T follicular helper cell (primary cell): ENCODE measurements around the gene HOXC4.

Source experiments
- DNase-seq: peaks from one replicate; pipeline ENCODE4 v3.0.0-alpha.2; 2020; ENCODE audit warnings: low read depth

The HOXC4 gene

GRCh38 chr12:54028314-54029201 lies 25.1 kb upstream of the HOXC4 start, which contains the start of gene HOXC6:
Gene HOXC6 (plus strand): TSS chr12:54028440. CDS start chr12:54028522, 82 bp downstream.
- DNase-seq: no peak

- no peak for DNase-seq
Observed at GRCh38 chr12:54029529-54030441, 23.9 kb upstream of the HOXC4 start.

DNA sequence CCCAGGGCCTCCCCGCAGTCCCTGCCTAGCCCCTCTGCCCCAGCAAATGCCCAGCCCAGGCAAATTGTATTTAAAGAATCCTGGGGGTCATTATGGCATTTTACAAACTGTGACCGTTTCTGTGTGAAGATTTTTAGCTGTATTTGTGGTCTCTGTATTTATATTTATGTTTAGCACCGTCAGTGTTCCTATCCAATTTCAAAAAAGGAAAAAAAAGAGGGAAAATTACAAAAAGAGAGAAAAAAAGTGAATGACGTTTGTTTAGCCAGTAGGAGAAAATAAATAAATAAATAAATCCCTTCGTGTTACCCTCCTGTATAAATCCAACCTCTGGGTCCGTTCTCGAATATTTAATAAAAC lies 23.2 kb upstream of the HOXC4 start:
- no peak for DNase-seq

DNA sequence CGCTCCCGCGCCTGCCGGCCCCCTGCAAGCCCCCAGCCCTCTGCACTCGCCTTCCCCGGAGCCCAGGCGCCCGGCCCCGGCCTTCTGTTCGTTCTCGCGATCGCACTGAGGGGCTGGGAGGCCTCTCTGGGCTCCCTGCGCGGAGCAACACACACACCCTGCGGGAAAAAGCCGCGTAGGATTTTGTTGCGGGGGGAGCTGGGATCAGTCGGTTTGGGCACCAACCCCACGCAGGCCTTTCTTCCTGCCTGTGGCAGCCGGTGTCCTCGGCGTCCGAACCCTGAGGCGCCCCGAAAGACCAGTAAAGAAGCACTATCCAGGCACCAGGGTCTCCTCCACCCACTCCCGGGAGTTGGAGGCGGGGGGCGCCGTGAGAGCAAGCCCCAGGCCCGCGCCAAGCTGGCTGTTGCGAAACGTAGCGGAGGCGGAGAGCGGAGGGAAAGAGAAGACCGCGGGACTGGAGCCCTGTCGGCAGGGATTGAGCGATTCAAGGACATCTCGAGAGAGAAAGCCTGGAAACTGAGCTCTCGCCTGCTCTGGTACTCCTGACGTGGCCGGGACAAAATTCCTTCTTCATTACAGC lies 22.7 kb upstream of the HOXC4 start:
- DNase-seq: no peak

DNA sequence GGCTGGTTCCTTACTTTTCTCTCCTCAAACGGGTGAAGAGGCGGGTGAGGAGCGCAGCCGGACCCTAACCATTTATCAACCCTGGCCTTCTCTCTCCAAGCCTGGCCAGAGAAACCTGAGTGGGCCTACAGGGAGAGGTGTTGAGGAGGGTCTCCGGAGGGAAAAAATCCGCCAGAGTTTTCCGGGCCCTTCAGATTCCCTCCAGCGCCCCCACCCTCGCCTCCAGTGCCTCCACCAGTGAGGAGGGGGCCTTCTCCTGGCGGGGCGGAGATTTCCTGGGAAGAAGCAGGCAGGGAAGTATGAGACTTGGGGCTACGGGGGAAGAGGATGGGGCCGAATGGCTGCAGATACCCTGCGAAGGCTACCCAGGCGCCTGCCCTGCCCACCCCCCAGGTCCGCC lies 22.2 kb upstream of the HOXC4 start:
- DNase-seq: no peak

DNA sequence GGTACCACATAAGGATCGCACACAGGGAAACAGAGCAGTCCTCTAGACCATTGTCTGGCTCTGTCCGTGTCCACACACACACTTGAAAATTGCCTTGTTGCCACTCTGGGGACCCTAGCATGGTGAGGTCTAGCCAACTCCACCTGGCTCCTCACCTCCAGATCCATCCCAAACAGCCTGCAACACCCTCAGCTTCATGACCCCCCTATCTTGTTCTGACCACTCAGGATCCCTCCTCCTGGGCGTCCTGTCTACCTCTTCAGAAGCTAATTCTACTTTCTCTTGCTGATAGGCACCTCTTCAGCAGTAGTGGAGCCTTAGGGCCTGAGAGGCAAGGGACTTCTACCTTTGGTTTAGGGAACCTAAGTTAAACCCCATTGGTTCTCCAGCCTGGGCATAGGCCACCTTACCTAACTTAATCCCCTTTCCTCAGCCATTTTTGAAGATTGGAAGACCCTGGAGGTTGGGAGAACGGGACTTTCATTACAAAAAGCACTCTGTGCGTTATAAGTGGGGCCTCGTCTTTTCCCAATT lies 21.5 kb upstream of the HOXC4 start:
- no peak for DNase-seq

DNA sequence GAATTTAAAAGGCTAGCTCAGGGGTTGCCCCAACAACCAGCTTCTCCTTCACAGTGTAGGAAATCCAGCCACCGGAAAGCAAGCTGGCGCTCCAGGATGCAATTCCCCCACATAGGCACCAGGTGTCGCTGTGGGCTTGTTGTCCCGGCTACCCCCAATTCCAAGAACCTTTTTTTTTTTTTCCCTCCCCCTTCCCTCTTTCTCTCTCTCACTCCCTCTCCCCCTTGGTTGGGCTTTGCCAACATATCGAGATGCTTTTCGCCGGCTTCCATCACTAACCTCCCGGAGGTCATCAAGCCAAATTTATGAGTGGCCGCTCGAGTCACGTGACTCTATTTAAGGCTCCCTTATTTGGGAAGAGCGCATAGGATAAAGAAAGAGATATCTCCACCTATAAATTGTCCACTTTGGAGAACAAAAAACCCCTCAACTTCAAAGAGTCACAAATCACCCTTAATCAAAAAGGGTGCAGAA lies 21.0 kb upstream of the HOXC4 start, which contains the start of gene HOXC5:
TSS of gene HOXC5 (plus strand) at position 424 of the 474 bp plus-strand sequence. CDS start 73 bp downstream, outside the sequence.
- DNase-seq: peak; percentile 37

DNA sequence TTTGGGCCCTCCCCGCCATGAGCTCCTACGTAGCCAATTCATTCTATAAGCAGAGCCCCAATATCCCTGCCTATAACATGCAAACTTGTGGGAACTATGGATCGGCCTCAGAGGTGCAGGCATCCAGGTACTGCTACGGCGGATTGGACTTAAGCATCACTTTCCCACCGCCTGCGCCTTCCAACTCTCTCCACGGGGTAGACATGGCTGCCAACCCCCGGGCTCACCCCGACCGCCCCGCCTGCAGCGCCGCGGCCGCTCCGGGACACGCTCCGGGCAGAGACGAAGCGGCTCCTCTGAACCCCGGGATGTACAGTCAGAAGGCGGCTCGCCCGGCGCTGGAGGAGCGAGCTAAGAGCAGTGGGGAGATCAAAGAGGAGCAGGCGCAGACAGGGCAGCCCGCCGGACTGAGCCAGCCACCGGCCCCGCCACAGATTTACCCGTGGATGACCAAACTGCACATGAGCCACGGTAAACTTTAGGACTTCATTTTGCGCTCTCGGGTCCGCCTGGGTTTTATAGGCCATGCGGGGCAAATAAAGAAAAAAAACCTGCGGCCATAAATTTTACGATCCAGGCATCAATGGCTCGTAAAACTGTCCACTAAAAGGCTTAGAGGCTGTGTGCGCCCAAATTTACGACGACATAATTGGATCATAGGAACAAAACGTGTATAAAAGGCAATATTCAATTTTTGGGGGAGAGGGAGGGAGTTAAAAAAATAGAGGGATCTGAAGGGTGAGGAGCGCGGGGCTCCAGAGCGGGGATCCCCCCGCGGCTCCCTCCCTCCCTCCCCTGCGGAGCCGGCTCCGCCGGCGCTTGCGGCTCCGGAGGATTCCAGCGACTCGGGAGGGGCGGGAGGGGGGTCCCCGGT lies 20.3 kb upstream of the HOXC4 start:
- no peak for DNase-seq

DNA sequence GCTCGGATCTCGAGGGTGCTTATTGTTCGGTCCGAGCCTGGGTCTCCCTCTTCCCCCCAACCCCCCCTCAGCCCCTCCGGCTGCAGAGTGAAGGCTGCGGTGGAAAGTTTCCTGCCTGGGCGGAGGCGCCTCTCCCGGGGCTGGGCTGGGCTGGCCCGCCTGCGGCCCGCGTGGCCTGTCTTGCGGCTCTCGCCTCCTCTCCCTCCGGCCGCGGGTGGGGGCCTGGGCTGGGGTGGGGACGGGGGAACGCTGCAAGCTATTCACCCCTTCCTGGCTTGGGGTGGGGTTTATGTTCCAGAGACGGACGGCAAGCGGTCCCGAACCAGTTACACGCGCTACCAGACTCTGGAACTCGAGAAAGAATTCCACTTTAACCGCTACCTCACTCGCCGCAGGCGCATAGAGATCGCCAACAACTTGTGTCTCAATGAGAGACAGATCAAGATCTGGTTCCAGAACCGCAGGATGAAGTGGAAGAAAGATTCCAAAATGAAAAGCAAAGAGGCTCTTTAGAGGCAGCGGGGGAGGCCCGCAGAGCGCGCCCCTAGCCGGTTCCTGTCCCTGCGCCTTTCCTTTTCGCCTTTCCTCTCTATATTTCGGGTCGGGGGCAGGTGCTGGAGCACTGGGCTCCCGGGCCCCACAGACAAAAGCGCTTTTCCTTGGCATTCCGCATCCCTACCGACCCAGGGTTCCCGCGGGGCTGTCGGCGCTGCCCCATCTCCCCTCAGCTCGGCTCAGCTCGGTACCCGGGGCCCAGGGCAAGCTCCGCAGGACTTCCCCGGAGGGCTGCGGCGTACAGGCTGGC lies 19.5 kb upstream of the HOXC4 start:
- DNase-seq: no peak

DNA sequence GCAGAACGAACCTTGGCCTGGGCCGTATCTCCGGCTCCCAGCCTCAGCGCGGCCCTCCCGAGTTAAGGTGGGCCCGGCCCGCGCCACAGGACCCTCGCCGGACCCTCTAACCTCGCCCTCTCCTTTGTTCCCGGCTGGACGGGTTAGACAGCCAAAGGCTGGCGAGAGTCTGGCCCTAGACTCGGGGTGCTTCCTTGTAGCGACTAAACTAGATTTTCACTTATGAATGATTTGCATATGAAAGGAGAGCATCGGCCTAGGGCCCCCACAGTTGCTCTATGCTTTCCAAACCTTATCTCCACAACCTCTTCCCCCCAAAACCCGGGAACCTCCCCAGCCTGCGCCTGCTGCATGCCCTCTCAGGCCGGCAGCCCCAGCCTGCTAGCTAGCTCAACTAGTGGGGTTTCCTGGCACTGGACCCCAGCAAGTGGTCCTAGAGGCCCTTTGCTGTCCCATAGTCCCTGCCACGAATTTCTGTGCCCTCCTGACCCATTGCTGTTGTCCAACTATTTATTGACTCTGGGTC lies 18.8 kb upstream of the HOXC4 start:
- no peak for DNase-seq

DNA sequence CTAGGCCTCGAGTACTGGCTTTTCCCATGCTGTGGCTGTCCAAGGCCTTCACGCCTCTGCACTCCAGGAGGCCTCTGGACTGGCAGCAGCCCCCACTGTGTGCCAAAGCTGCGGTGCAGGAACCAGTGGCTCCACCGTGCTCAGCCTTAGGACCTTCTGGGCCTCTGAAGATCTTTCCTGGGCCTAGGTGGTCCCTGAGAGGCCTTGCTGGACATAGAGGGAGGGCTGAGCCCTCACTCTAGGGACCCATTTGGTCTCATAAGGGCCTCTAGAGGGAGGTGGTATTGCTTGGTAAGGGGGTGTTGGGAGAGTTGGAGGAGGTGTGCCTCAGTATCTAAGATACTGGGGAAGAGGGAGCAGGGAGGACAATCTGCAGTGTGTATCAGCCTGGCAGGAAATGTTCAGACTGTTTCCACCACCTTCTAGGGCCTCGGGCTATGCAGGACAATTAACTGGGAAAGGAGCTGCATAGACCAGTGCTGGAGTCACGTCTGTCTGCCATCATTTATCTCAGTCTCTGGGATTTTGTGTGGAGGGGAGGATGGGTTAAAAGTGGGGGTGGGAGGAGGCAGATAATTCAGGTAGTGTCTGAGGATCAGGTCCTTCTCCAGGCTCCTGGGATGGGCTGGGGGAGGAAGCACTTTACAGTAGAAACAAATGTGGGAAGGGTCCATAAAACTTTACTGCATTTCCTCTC lies 17.9 kb upstream of the HOXC4 start:
- no peak for DNase-seq

GRCh38 chr12:54036620-54037359 lies 16.8 kb upstream of the HOXC4 start:
- no peak for DNase-seq

DNA sequence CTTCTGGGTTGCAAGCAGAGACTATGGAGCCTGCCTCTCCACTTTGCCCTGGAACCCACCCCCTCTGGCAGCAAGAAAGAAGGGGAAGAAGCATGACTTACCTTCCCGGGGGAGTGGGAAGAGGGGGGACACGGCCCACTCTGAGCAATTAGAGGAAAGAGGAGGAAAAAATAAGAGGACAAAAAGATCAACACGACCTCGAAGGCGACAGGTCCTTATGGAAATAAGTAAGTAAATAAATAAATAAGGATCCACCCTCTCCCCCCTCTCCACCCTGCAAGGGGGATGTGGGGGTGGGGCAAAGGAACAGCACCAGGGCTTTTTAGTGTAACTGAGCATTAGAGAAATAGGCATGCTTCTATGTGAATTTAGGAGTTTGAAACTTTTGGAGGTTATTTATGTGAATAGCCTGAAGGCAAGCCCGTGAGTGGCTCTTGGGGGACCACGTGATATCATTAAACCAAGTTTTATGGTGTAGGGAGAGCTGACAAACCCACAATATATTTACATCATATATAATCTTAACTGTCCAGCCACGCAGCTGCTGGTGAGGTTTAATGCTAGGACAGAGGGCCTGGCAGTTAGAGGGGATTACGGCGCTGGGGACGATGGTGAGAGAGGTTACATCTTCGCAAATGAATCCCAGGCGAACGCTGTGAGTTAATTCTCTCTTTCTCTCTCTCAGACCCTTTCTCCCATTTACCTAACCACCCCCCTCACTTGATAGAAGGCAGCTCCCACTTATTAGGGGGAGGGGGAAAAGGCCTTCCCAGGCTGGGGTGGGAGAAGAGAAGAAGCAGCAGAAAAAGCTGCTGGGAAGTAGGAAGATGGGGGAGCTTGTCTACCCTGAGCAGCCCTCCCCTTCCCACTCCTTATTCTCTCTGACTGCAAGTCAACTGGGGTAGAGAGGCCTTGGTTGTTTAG lies 16.0 kb upstream of the HOXC4 start:
- no peak for DNase-seq

DNA sequence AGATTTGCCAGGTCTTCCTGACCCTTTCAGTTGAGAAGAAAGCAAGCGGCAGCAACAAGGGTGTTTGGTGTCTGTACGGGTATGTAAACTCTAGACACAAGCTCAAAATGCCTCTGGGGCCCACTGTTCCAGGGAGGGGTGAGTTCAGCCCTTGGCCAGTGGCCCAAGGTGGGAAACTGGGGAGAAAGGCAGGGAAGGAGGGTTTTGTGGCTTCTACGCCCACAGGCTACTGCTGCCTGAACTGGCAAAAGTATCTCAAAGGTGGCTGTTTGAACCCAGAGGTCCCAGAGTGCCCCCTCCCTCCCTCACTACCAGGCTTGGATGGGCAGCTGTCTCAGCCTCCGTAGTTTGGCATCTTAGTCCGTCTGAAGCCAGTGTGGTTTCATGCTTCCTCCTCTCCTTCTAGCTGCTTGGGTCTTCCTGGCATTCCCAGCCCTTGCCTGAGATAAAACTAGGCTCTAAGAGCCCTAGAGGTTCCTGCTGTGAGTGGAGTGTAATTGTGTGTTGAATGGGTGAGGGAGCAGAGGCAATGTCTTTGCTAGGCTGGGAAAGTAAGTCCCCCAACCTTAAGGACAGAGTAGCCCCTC lies 15.3 kb upstream of the HOXC4 start:
- DNase-seq: no peak

DNA sequence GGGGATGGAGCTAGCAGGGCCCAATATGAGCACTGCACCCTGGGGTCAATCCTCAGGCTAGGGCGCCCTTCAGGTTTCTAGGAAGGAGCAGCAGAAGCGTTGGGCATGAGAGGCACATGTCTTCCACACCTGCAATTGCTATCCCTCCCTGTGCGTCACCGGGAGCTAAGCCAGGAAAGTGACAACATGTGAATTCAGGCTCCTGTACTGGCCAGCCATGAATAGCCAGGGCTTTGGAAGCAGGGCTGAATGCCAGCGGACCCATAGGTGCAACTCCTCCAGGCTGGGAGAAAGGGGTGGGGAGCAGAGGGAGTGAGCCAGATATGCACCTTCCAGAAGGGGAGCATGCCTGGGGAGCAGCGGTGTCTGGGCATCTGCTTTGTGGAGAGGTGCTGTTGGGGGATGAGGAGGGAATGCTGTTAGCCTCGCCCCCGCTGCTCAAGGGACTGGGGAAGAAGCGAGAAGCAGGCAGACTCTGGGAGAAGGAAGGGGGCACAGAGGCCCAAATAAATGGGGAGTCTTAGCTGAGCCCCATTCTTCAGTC lies 14.7 kb upstream of the HOXC4 start:
- no peak for DNase-seq

DNA sequence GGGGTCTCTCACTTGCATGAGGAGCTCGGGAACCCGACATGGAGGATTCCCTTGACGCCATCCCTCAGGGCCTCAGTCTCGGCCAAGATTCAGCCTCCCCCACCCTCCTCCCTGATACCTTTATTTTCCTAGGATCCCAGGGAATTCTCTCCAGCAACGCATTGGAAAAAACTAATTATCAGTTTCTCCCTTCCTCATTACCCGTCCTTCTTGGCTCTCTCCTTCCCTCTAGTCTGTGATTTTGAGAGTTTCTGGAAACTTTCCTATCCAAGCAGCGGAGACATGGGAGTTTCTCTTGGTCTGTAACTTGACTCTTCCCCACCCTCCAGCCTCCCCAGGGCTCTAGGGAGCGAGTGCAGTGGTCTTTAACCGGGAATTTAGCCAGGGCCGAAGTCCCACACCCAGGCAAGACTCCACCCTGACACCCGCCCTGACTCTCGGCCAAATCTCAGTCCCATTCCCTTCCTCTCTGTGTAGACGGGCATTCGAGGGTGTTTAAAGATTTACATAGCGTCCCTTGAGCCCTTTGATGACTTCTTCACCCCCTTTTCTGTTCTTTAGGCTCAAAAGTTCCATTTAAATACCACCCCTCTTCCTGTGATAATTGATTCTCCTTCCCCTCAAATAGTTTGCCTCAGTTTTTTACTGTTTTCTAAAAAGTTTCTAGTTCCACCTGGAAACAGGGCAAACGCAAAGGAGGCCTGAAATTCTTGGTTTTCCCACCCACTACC lies 14.1 kb upstream of the HOXC4 start:
- no peak for DNase-seq
